ENCODE data around the gene ETV6. TPM values are rescaled to one million over a fixed set of nuclear protein-coding genes. Genes with fewer than 3 reads are reported as not detected.

Gene ETV6
- total RNA-seq, 1 experiment from 2014 or later = 14.1 TPM

- TF ChIP-seq REST (IDR thresholded peaks at IDR 0.05; ENCODE audit: low read depth) = no peak
- TF ChIP-seq POLR2AphosphoS5 (IDR thresholded peaks at IDR 0.05; ENCODE audit: low read depth, low read length) = no peak
- no peak for TF ChIP-seq ELF1 (IDR thresholded peaks at IDR 0.05; ENCODE audit: borderline replicate concordance, low read depth)
Observed at GRCh38 chr12:11600199-11600598, 49.3 kb upstream of the ETV6 start (continued).

GRCh38 chr12:11601647-11602046, 47.8 kb upstream of the ETV6 start:
- Histone ChIP-seq H3K4me1 (ENCODE audit: control insufficient read depth in 1 of 2, insufficient read depth in 2 of 2, low read length in 2 of 2) (no peaks in the 10 kb centered on the region), H2AFZ (ENCODE audit: low read depth, low read length, poor library complexity, severe bottlenecking) (no peak overlapping the region), H3K27ac (ENCODE audit: low read depth, low read length) (no peak overlapping the region), H3K9me3 (ENCODE audit: control insufficient read depth in 1 of 2, insufficient read depth in 1 of 2, low read depth in 1 of 2, low read length in 2 of 2) (no peaks in the 10 kb centered on the region), H3K36me3 (ENCODE audit: control insufficient read depth in 1 of 2, insufficient read depth in 2 of 2, low read length in 2 of 2) (no peaks in the 10 kb centered on the region), H3K4me2 (ENCODE audit: low read length) (no peak overlapping the region), H3K4me3 (replicated peaks in 1 of 2; ENCODE audit: low read depth in 1 of 2, low read length in 2 of 2) (no peak overlapping the region), H3K79me2 (ENCODE audit: insufficient read depth, low read length) (no peaks in the 10 kb centered on the region), H3K9me2 (ENCODE audit: insufficient read depth) (no peaks in the 10 kb centered on the region), H3K9ac (ENCODE audit: low read length) (no peak overlapping the region), H3K27me3 (ENCODE audit: insufficient read depth, low read length) (peaks cover 6% of the 10 kb centered on the region; the same call in 1 of the 2 replicates), H4K20me1 (ENCODE audit: insufficient read depth) (no peaks in the 10 kb centered on the region)
- intact Hi-C loops (cut with micrococcal nuclease) = no loop called here
- TF ChIP-seq POLR2A (IDR thresholded peaks at IDR 0.05; ENCODE audit: borderline replicate concordance, extremely low read depth, insufficient read depth, insufficient read length) (no peak), ATF3 (IDR thresholded peaks at IDR 0.05) (no peak), JUND (IDR thresholded peaks at IDR 0.05) (no peak), EZH2 (IDR thresholded peaks at IDR 0.05) (no peak), CTCF (IDR thresholded peaks at IDR 0.05 in 2 of 3, conservative IDR thresholded peaks at IDR 0.05 in 1 of 3; ENCODE audit: borderline replicate concordance in 1 of 3, insufficient read depth in 1 of 3, low read depth in 2 of 3, low read length in 2 of 3) (no peak), CEBPB (IDR thresholded peaks at IDR 0.05; ENCODE audit: low read depth) (no peak), RAD21 (IDR thresholded peaks at IDR 0.05; ENCODE audit: low read depth) (no peak), ELF1 (IDR thresholded peaks at IDR 0.05; ENCODE audit: borderline replicate concordance, low read depth) (no peak), SIN3A (IDR thresholded peaks at IDR 0.05; ENCODE audit: low read depth) (no peak), SP1 (IDR thresholded peaks at IDR 0.05; ENCODE audit: low read depth) (no peak)
- DNase-seq (ENCODE audit: low read depth, low spot score) (no peak), ATAC-seq (no peak)
- BruUV-seq (replicated peaks) = no TSS peak
- CTCF ChIA-PET = no interaction called here
- POLR2A ChIA-PET = no interaction called here
- RAD21 ChIA-PET (ENCODE audit: low non-redundant PET in 1 of 2, low total read pairs in 2 of 2, uncharacterized antibody in 2 of 2, unreplicated experiment in 2 of 2) = no interaction called here
